Left lung (tissue), 10 donors: ENCODE results near the gene KIF26A. TPM values are rescaled to one million over a fixed set of nuclear protein-coding genes. Genes with fewer than 3 reads are reported as not detected.
A peak's percentile ranks its signal among the peaks of the same experiment; 100 is the strongest.

Source experiments
- ATAC-seq: fragments of 200-7000 bp; cut with Tn5 transposase; one replicate; pipeline ENCODE4 v1.9.1; 2020; ENCODE audit warnings: moderate library complexity
- DNase-seq, 4 donors: peaks; one replicate each; pipeline ENCODE4 v3.0.0-alpha.2; 2013 to 2020
- H3K27ac ChIP-seq, 2 donors: fragments of 200-600 bp; sonication (generic) in 1 of 2; one replicate each; pipeline versions ENCODE4 v1.5.0 to v1.8.0; 2020 to 2021
- H3K27me3 ChIP-seq, 2 donors: fragments of 200-600 bp; sonication (generic) in 1 of 2; one replicate each; pipeline versions ENCODE4 v1.5.0 to v1.8.0; 2020 to 2021
- H3K36me3 ChIP-seq, 2 donors: fragments of 200-600 bp; sonication (generic) in 1 of 2; one replicate each; pipeline versions ENCODE4 v1.5.0 to v1.8.0; 2020 to 2021
- H3K4me1 ChIP-seq, 2 donors: fragments of 200-600 bp; one replicate each; pipeline ENCODE4 v1.8.0; 2021
- H3K4me3 ChIP-seq, 2 donors: fragments of 200-600 bp; sonication (generic) in 1 of 2; one replicate each; pipeline versions ENCODE4 v1.5.0 to v1.8.0; 2020 to 2021; ENCODE audit warnings: mild to moderate bottlenecking in 1 of 2
- H3K9me3 ChIP-seq, 2 donors: fragments of 200-600 bp; sonication (generic) in 1 of 2; one replicate each; pipeline versions ENCODE4 v1.5.0 to v1.8.0; 2020 to 2021
- intact Hi-C, 2 donors: fragments of 100-400 bp; cut with DNase I; formaldehyde crosslinking; loops; one replicate each; pipeline versions ENCODE4 v1.11.2 to v1.14.2; 2022
- polyA plus RNA-seq, 6 donors: library from polyadenylated mRNA; unstranded; fragments of 120-200 nt; gene quantifications; one replicate each; pipeline ENCODE4 v1.2.1, GENCODE V29; 2013; ENCODE audit not compliant: insufficient read length in 6 of 6
- total RNA-seq, 2 donors: library from RNA; stranded (reverse); fragmentation: NEBNext Ultra II Directional; extraction: Animal tissue kit (Norgen Biotek cat#: 25700); gene quantifications; one replicate each; pipeline ENCODE4 v1.2.1, GENCODE V29; 2021
- TF ChIP-seq, protein P1 (sequence below), 2 donors: fragments of 200-600 bp; sonication (generic) in 1 of 2; IDR thresholded peaks; one replicate each; pipeline versions ENCODE4 v1.5.0 to v1.8.0; 2021; ENCODE audit warnings: antibody characterized with exemption in 2 of 2
- donor health status: DM: no; HTN: yes; CAD: no.
- donor health status: DM: no; HTN: no; CAD: no.

The KIF26A gene
- total and polyA plus RNA-seq, 8 donors = 4.5 to 25.5 (median 14.4) TPM

DNA sequence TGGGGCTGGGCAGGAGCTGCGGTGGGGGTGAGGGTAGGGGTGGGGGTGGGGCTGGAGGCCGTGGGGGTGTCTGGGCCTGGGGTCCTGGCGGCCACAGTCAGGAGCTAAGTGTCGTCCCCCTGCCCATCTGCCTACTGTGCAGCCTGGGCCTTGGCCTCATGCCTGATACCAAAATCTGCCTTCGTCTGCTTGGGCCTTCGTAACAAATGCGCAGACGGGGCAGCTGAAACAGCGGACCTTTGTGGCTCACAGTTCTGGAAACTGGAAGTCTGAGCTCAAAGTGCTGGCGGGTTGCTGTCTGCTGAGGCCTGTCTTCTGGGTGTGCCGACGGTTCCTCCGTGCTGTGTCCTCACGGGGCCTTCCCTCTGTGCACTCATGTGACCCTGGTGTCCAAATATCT lies 61.7 kb downstream of the KIF26A start:
- intact Hi-C loops = no loop called here
- ATAC-seq = no peak
- Histone ChIP-seq H3K9me3 (no peaks in the 10 kb centered on the region), H3K4me1 (peaks cover 0 to 3% of the 10 kb centered on the region in 2 donors), H3K36me3 (no peaks in the 10 kb centered on the region), H3K27ac (no peak overlapping the region), H3K4me3 (no peak overlapping the region), H3K27me3 (peaks cover 0 to 26% of the 10 kb centered on the region in 2 donors)
- TF ChIP-seq, protein P1, sequence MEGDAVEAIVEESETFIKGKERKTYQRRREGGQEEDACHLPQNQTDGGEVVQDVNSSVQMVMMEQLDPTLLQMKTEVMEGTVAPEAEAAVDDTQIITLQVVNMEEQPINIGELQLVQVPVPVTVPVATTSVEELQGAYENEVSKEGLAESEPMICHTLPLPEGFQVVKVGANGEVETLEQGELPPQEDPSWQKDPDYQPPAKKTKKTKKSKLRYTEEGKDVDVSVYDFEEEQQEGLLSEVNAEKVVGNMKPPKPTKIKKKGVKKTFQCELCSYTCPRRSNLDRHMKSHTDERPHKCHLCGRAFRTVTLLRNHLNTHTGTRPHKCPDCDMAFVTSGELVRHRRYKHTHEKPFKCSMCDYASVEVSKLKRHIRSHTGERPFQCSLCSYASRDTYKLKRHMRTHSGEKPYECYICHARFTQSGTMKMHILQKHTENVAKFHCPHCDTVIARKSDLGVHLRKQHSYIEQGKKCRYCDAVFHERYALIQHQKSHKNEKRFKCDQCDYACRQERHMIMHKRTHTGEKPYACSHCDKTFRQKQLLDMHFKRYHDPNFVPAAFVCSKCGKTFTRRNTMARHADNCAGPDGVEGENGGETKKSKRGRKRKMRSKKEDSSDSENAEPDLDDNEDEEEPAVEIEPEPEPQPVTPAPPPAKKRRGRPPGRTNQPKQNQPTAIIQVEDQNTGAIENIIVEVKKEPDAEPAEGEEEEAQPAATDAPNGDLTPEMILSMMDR (IDR thresholded peaks at IDR 0.05) = no peak
- DNase-seq = peak in 1 of 4 donors; percentile 24

DNA sequence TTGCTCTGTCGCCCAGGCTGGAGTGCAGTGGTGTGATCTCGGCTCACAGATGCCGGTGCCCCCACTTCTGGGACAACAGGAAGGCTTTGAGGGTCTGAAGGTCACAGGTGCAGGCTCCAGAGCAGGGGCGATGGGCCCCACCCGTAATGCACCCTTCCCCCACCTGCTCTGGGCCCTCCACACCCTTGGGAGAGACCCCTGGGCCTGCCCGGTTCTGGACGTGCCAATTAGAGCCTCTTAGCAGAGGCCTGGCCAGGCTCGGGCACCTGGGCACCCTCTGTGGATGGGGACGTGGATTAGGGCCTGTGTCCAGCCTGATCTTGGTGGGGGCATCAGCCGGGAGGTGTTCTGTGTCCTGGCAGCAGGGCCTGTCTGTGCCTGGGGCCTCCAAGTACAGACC lies 62.2 kb downstream of the KIF26A start:
- Histone ChIP-seq H3K27ac (no peak overlapping the region), H3K27me3 (peaks cover 0 to 26% of the 10 kb centered on the region in 2 donors), H3K36me3 (no peaks in the 10 kb centered on the region), H3K4me1 (peaks cover 0 to 3% of the 10 kb centered on the region in 2 donors), H3K4me3 (no peak overlapping the region), H3K9me3 (no peaks in the 10 kb centered on the region)
- ATAC-seq = no peak
- TF ChIP-seq, protein P1 (IDR thresholded peaks at IDR 0.05) = no peak
- intact Hi-C loops = no loop called here
- DNase-seq = peak in 1 of 4 donors; percentile 63

DNA sequence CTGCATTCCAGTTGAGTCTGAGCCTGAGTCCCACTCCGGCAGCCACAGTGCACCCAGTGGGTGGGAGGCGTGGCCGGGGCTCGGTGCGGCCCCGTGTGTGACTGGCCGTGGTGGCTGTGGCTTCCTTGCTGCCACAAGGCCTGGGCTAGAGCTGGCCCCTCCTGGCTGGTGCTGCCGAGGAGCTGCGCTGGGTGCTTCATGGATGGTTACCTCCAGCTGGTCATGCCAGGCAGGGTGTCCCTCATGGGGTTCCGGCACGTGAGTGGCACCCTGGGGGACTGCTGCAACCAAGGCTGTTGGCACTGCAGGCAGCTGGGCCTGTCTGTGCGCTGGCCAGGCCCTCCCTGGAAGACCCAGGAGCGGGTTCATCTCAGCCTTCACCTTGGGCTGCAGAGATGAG lies 62.7 kb downstream of the KIF26A start:
- Histone ChIP-seq H3K27me3 (peaks cover 0 to 26% of the 10 kb centered on the region in 2 donors), H3K9me3 (no peaks in the 10 kb centered on the region), H3K4me1 (peaks cover 0 to 3% of the 10 kb centered on the region in 2 donors), H3K36me3 (no peaks in the 10 kb centered on the region), H3K4me3 (no peak overlapping the region), H3K27ac (no peak overlapping the region)
- intact Hi-C loops = no loop called here
- DNase-seq (peak in 1 of 4 donors; percentile 63), ATAC-seq (no peak)
- TF ChIP-seq, protein P1 (IDR thresholded peaks at IDR 0.05) = no peak

DNA sequence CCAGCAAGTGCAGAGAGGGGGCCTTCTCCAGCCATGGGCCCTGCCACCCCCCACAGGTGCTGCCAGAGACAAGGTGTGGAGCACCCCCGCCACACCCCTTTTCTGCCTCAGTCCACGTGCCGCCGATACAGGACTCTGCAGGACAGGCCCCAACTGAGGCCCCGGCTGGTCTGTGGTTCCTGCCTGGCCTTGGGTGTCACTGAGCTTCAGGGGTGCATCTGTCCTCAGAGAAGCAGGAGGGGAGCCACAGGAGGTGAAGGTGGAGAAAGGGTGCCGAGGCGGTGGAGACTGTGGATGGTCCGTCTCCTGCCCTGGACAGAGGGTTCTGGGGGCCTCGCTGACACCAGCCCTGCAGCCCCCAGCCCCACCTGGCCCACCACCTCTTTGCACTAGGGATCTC lies 63.1 kb downstream of the KIF26A start:
- H3K27me3 ChIP-seq = peaks cover 0 to 26% of the 10 kb centered on the region in 2 donors
- no peaks in the 10 kb centered on the region for H3K36me3 ChIP-seq
- H3K27ac ChIP-seq = no peak overlapping the region
- TF ChIP-seq, protein P1 (IDR thresholded peaks at IDR 0.05) = no peak
- DNase-seq (peak in 1 of 4 donors; percentile 51), ATAC-seq (no peak)
- intact Hi-C loops = no loop called here
- no peak overlapping the region for H3K4me3 ChIP-seq
- peaks cover 0 to 3% of the 10 kb centered on the region in 2 donors for H3K4me1 ChIP-seq
- H3K9me3 ChIP-seq = no peaks in the 10 kb centered on the region

DNA sequence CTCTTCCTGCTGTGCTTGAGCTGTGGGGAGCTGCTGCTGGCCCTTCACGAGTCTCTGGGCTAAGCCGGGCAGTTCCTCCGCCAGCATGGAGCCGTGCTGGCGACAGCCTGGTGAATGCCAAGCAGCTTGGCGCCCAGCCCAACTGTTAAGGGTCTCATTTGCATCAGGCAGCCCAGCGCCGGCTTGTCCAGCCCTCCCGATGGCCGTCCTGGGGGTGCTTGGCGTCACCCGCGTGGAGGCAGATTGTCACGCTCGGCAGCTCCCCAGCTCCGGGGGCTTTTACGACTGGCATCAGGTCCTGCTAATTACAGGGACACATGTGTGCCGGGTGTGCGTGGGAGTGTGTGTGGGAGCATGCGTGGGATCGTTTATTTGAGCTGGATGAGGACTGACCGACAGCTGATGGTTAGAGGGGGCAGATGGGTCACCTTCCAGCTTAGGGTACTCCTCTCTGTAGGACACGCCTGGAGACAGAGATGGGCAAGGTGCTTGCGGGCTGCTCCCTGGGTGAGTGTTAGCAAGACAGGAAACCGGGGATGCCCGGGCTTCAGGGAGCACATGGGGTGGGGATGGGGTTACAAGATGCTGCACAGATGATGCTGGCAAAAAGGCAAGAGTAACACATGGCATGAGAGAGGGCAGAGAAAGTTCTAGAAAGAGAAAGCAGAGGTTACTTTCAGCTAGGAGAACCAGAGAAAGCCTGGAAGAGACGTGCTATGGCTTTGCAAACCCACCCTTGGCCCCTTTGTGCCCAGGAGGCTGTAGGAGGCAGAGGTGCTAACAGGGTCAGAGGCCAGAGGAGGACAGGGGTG lies 64.1 kb downstream of the KIF26A start:
- Histone ChIP-seq H3K27ac (no peak overlapping the region), H3K9me3 (no peaks in the 10 kb centered on the region), H3K27me3 (peaks cover 0 to 21% of the 10 kb centered on the region in 2 donors), H3K4me1 (peaks cover 0 to 3% of the 10 kb centered on the region in 2 donors), H3K4me3 (no peak overlapping the region), H3K36me3 (no peaks in the 10 kb centered on the region)
- DNase-seq (peak in 2 of 4 donors; percentile 45 to 82), ATAC-seq (peak; percentile 19)
- intact Hi-C loops = no loop called here
- TF ChIP-seq, protein P1 (IDR thresholded peaks at IDR 0.05) = no peak
